Neural progenitor cell (in vitro differentiated cells): ENCODE data around the gene ANGPTL2.

Experiments
- CTCF ChIP-seq: fragments of 200-600 bp; sonication (generic); IDR thresholded peaks from 2 replicates; pipeline ENCODE4 v1.5.1; 2017; ENCODE audit warnings: antibody characterized with exemption, mild to moderate bottlenecking
- EZH2 ChIP-seq: fragments of 200-600 bp; sonication (generic); IDR thresholded peaks from 2 replicates; pipeline ENCODE4 v1.6.1; 2017; ENCODE audit warnings: antibody characterized with exemption, mild to moderate bottlenecking, moderate library complexity
- EZH2phosphoT487 ChIP-seq: fragments of 200-600 bp; sonication (generic); IDR thresholded peaks from 2 replicates; pipeline ENCODE4 v1.6.1; 2017; ENCODE audit warnings: antibody characterized with exemption

GRCh38 chr9:127089631-127090081 is 32.8 kb downstream of the ANGPTL2 start:
- TF ChIP-seq CTCF (no peak), EZH2 (no peak), EZH2phosphoT487 (no peak)
